Psoas muscle (tissue), 8 donors: ENCODE data around the gene EPB41L5. TPM values are rescaled to one million over a fixed set of nuclear protein-coding genes. Genes with fewer than 3 reads are reported as not detected.

Experiments
- ATAC-seq, 4 donors: fragments of 200-7000 bp; cut with Tn5 transposase; one replicate each; pipeline ENCODE4 v1.9.1; 2020; ENCODE audit warnings: moderate library complexity in 3 of 4, mild to moderate bottlenecking in 2 of 4
- DNase-seq, 2 donors: peaks; one replicate each; pipeline ENCODE4 v3.0.0-alpha.2; 2020
- H3K27ac ChIP-seq: fragments of 200-600 bp; one replicate; pipeline ENCODE4 v1.8.0; 2022
- H3K27me3 ChIP-seq, 3 donors: fragments of 200-600 bp in 1 of 3; one replicate each; pipeline versions ENCODE4 v1.6.1 to v1.8.0; 2013 to 2022; ENCODE audit warnings: low read length in 2 of 3, mild to moderate bottlenecking in 2 of 3, moderate library complexity in 1 of 3; ENCODE audit not compliant: insufficient read depth in 3 of 3
- H3K36me3 ChIP-seq, 2 donors: fragments of 200-600 bp in 1 of 2; one replicate each; pipeline versions ENCODE4 v1.6.1 to v1.8.0; 2013 to 2022; ENCODE audit warnings: low read depth in 1 of 2, mild to moderate bottlenecking in 1 of 2, moderate library complexity in 1 of 2; ENCODE audit not compliant: insufficient read depth in 1 of 2
- H3K4me1 ChIP-seq: fragments of 200-600 bp; one replicate; pipeline ENCODE4 v1.8.0; 2022
- H3K4me3 ChIP-seq: fragments of 200-600 bp; one replicate; pipeline ENCODE4 v1.8.0; 2022; ENCODE audit warnings: mild to moderate bottlenecking
- H3K9me3 ChIP-seq: fragments of 200-600 bp; one replicate; pipeline ENCODE4 v1.8.0; 2022
- WGBS, 3 donors: extraction: QIAGEN DNeasy Blood & Tissue Kit; methylation state at CpG; one replicate each; pipeline versions ENCODE4 v1.1.6 to v1.1.7; 2013; 5-methylcytosine and 5-hydroxymethylcytosine counted together
- intact Hi-C, 2 donors: fragments of 100-400 bp; cut with DNase I; formaldehyde crosslinking; loops; one replicate each; pipeline versions ENCODE4 v1.11.0 to v1.14.2; 2022
- polyA plus RNA-seq, 3 donors: library from polyadenylated mRNA; stranded (reverse); fragments of 200-250 nt; gene quantifications; one replicate each; pipeline ENCODE4 v1.2.3, GENCODE V29; 2013
- total RNA-seq, 4 donors: library from RNA; stranded (reverse); fragmentation: NEBNext Ultra II Directional in 2 of 4; extraction: Animal tissue kit (Norgen Biotek cat#: 25700) in 2 of 4; gene quantifications; one replicate each; pipeline versions ENCODE4 v1.2.1 to v1.2.4, GENCODE V29; 2021 to 2023
- TF ChIP-seq, protein P1 (sequence below): fragments of 200-600 bp; IDR thresholded peaks from one replicate; pipeline ENCODE4 v1.8.0; 2022; ENCODE audit warnings: antibody characterized with exemption
- donor health status: healthy with polysubstance abuse.
- donor health status: DM: no; HTN: no; CAD: no; lungs with moderate emphysema.
- donor health status: Bipolar disorder and iron deficiency.
- donor health status: healthy.
- donor health status: DM: yes; HTN: yes; CAD: no.
- donor health status: DM: no; HTN: no; CAD: no.
- donor health status: DM: no; HTN: no; CAD: no.
- donor health status: DM: yes; HTN: yes; CAD: no.

The EPB41L5 gene
- total and polyA plus RNA-seq, 7 donors, result 4.2 to 16.0 (median 12.5) TPM

GRCh38 chr2:120103723-120104467 lies 91.0 kb downstream of the EPB41L5 start:
- DNase-seq, result no peak
- WGBS, 3 donors, result 91 to 93% (median 93%) methylated on average over 4 of the region's 4 CpGs

GRCh38 chr2:120104772-120105171 lies 91.9 kb downstream of the EPB41L5 start:
- H3K4me3 ChIP-seq, result no peak overlapping the region
- ATAC-seq, result no peak
- intact Hi-C loops, result loop anchor here in 1 of 2 donors (5.0 to 10.0 kb wide), 2 partner anchors 73 to 210 kb away; no protein-coding TSS in a partner anchor
- H3K27me3 ChIP-seq, result no peaks in the 10 kb centered on the region
- TF ChIP-seq, protein P1, sequence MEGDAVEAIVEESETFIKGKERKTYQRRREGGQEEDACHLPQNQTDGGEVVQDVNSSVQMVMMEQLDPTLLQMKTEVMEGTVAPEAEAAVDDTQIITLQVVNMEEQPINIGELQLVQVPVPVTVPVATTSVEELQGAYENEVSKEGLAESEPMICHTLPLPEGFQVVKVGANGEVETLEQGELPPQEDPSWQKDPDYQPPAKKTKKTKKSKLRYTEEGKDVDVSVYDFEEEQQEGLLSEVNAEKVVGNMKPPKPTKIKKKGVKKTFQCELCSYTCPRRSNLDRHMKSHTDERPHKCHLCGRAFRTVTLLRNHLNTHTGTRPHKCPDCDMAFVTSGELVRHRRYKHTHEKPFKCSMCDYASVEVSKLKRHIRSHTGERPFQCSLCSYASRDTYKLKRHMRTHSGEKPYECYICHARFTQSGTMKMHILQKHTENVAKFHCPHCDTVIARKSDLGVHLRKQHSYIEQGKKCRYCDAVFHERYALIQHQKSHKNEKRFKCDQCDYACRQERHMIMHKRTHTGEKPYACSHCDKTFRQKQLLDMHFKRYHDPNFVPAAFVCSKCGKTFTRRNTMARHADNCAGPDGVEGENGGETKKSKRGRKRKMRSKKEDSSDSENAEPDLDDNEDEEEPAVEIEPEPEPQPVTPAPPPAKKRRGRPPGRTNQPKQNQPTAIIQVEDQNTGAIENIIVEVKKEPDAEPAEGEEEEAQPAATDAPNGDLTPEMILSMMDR, result no peak
- no peaks in the 10 kb centered on the region for H3K9me3 ChIP-seq
- no peak overlapping the region for H3K27ac ChIP-seq
- no peak for DNase-seq
- peaks cover 0 to 33% of the 10 kb centered on the region in 2 donors for H3K36me3 ChIP-seq
- WGBS, 3 donors, result 92 to 96% (median 93%) methylated on average over 1 of the region's 1 CpG
- H3K4me1 ChIP-seq, result peaks cover 23% of the 10 kb centered on the region

More at GRCh38 chr2:120103723-120104467, 91.0 kb downstream of the EPB41L5 start:
- intact Hi-C loops, result loop anchor here in 1 of 2 donors (10.0 kb wide), 1 partner anchor 211 kb away; no protein-coding TSS in a partner anchor
- ATAC-seq, result no peak
- Histone ChIP-seq H3K4me1 (peaks cover 17% of the 10 kb centered on the region), H3K36me3 (peaks cover 0 to 33% of the 10 kb centered on the region in 2 donors), H3K27ac (no peak overlapping the region), H3K4me3 (no peak overlapping the region), H3K27me3 (no peaks in the 10 kb centered on the region), H3K9me3 (no peaks in the 10 kb centered on the region)
- TF ChIP-seq, protein P1, result no peak

- Histone ChIP-seq H3K36me3 (peaks cover 0 to 33% of the 10 kb centered on the region in 2 donors), H3K4me1 (peaks cover 23% of the 10 kb centered on the region), H3K4me3 (no peak overlapping the region), H3K27ac (no peak overlapping the region), H3K9me3 (no peaks in the 10 kb centered on the region), H3K27me3 (no peaks in the 10 kb centered on the region)
- TF ChIP-seq, protein P1, result no peak
- intact Hi-C loops, result loop anchor here in 1 of 2 donors (5.0 to 10.0 kb wide), 2 partner anchors 72 to 209 kb away; no protein-coding TSS in a partner anchor
- 77 to 88% (median 80%) methylated on average over 2 of the region's 2 CpGs for WGBS, 3 donors
- ATAC-seq (no peak), DNase-seq (no peak)
Observed at GRCh38 chr2:120105360-120105759, 92.5 kb downstream of the EPB41L5 start.

DNA sequence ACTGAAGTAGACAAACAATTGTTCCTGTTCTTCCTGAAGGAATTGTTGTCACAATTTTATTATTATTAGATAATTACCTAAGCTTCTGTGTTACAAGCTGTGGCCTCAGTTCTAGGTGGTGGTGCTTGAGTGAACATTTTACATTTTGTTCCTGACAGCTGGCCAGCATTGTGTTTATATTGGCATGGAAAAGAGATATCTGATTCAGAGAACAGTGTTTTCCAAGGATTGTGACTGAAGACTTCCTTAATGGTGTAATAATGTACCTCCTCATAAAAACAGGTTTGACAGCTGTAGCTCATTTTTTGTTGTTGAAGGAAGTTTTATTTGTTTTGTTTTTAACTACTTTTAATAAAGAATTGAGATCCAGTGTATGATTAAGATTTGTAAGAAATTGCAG lies 95.2 kb downstream of the EPB41L5 start:
- H3K27ac ChIP-seq, result no peak overlapping the region
- TF ChIP-seq, protein P1, result no peak
- H3K9me3 ChIP-seq, result no peaks in the 10 kb centered on the region
- H3K4me3 ChIP-seq, result no peak overlapping the region
- no peak for DNase-seq
- peaks cover 23% of the 10 kb centered on the region for H3K4me1 ChIP-seq
- intact Hi-C loops, result loop anchor here in 1 of 2 donors (5.0 to 10.0 kb wide), 2 partner anchors 69 to 207 kb away; no protein-coding TSS in a partner anchor
- H3K27me3 ChIP-seq, result no peaks in the 10 kb centered on the region
- ATAC-seq, result peak; percentile 51 to 90 (median 73)
- peaks cover 0 to 22% of the 10 kb centered on the region in 2 donors for H3K36me3 ChIP-seq
